NT2/D1 (cell line): Measurements from ENCODE around the gene NRF1.

Source experiments
- YY1 ChIP-seq: IDR thresholded peaks from 2 replicates; pipeline ENCODE4 v1.6.1; 2011; ENCODE audit not compliant: insufficient read length, insufficient read depth
- ZNF274 ChIP-seq: IDR thresholded peaks from 2 replicates; pipeline ENCODE4 v1.6.1; 2011; ENCODE audit warnings: mild to moderate bottlenecking, low read depth, low read length

GRCh38 chr7:129724796-129725195 is 113.3 kb downstream of the NRF1 start:
- no peak for TF ChIP-seq ZNF274
- TF ChIP-seq YY1: no peak
